ENCODE results near the gene FAT1.
"Not testable (repeated sequence)": the region's sequence is repeated elsewhere in the genome, so short reads cannot be mapped to it uniquely, and the experiment has no call there.

The FAT1 gene

GRCh38 chr4:186723292-186724057 lies at the start of gene FAT1:
Gene FAT1, minus strand, starts transcription at chr4:186723856. Its CDS starts 14,029 bp downstream, at chr4:186709827.
- DNase-seq, result peak in 12 of 14 donors; percentile 29 to 83 (median 59)

- no peak for DNase-seq
These were observed 49.4 kb upstream of the FAT1 start for GRCh38 chr4:186772936-186773487.

- no peak for DNase-seq
These were observed 48.0 kb upstream of the FAT1 start for GRCh38 chr4:186771624-186772023.

GRCh38 chr4:186770481-186771175 lies 47.0 kb upstream of the FAT1 start:
- DNase-seq, result no peak

- no peak for DNase-seq
These were observed 44.1 kb upstream of the FAT1 start for GRCh38 chr4:186767794-186768193.

GRCh38 chr4:186765673-186766546 lies 42.3 kb upstream of the FAT1 start:
- no peak for DNase-seq

- DNase-seq, result no peak
These were observed 41.5 kb upstream of the FAT1 start for GRCh38 chr4:186765138-186765537.

- no peak for DNase-seq
These were observed 40.8 kb upstream of the FAT1 start for GRCh38 chr4:186764457-186764856.

- DNase-seq, result no peak
These were observed 39.2 kb upstream of the FAT1 start for GRCh38 chr4:186762865-186763264.

- no peak for DNase-seq
These were observed 38.7 kb upstream of the FAT1 start for GRCh38 chr4:186762361-186762760.

GRCh38 chr4:186761956-186762355 lies 38.3 kb upstream of the FAT1 start:
- not testable (repeated sequence) for DNase-seq

GRCh38 chr4:186761393-186761792 lies 37.7 kb upstream of the FAT1 start:
- DNase-seq, result peak in 3 of 14 donors; percentile 4 to 23 (median 7)

GRCh38 chr4:186760576-186760975 lies 36.9 kb upstream of the FAT1 start:
- DNase-seq, result no peak

- DNase-seq, result no peak
These were observed 36.3 kb upstream of the FAT1 start for GRCh38 chr4:186759990-186760389.

GRCh38 chr4:186758929-186759682 lies 35.5 kb upstream of the FAT1 start:
- DNase-seq, result no peak

GRCh38 chr4:186757696-186758355 lies 34.2 kb upstream of the FAT1 start:
- no peak for DNase-seq

- not testable (repeated sequence) for DNase-seq
These were observed 32.9 kb upstream of the FAT1 start for GRCh38 chr4:186756550-186756949.

GRCh38 chr4:186755550-186756519 lies 32.2 kb upstream of the FAT1 start:
- no peak for DNase-seq

GRCh38 chr4:186754976-186755375 lies 31.3 kb upstream of the FAT1 start:
- DNase-seq, result no peak

- DNase-seq, result no peak
These were observed 28.7 kb upstream of the FAT1 start for GRCh38 chr4:186752325-186752724.
